ENCODE measurements around the gene NRG2. TPM values are rescaled to one million over a fixed set of nuclear protein-coding genes. Genes with fewer than 3 reads are reported as not detected.

Gene NRG2
- total and polyA plus RNA-seq, 12 donors: 0.64 to 6.6 (median 2.9) TPM

DNA sequence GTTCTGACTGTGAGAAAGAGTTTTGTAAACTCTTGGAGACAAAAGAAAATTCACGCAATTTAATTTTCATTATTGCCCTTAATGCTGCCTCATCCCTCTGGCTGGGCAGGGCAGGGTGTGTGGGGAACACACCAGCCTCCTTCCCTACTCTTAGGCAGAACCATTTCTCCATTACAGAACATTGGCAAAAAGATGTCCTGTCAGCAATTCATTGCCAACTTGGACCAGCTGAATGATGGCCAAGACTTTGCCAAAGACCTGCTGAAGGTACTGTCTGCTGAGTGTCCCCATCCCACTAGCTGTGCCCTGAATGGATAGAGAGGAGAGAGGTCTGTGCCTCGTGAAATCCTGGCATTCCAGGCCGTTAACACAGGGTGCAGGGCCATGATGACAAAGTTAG, 209.6 kb downstream of the NRG2 start:
- WGBS, 2 donors: 45 to 50% methylated on average over 3 of the region's 3 CpGs
- Histone ChIP-seq H3K36me3 (no peaks in the 10 kb centered on the region), H3K4me1 (no peaks in the 10 kb centered on the region), H3K4me3 (no peak overlapping the region), H3K27me3 (peaks cover 0 to 32% (median 12%) of the 10 kb centered on the region in 7 donors), H3K9me3 (peaks cover 0 to 10% (median 0%) of the 10 kb centered on the region in 11 donors), H3K27ac (no peak overlapping the region)
- intact Hi-C loops (cut with DNase I): no loop called here
- TF ChIP-seq CTCF (IDR thresholded peaks at IDR 0.05): no peak
- DNase-seq (no peak), ATAC-seq (no peak)

GRCh38 chr5:139831624-139832023, 211.5 kb downstream of the NRG2 start:
- WGBS, 2 donors: 60 to 65% methylated on average over 3 of the region's 3 CpGs
- intact Hi-C loops (cut with DNase I): no loop called here
- Histone ChIP-seq H3K27me3 (peaks cover 0 to 27% (median 11%) of the 10 kb centered on the region in 7 donors), H3K36me3 (no peaks in the 10 kb centered on the region), H3K9me3 (peaks cover 0 to 10% (median 0%) of the 10 kb centered on the region in 11 donors), H3K4me3 (no peak overlapping the region), H3K27ac (no peak overlapping the region), H3K4me1 (no peaks in the 10 kb centered on the region)
- no peak for TF ChIP-seq CTCF (IDR thresholded peaks at IDR 0.05)
- ATAC-seq: no peak
- DNase-seq: no peak

GRCh38 chr5:139829471-139829870, 213.6 kb downstream of the NRG2 start:
- Histone ChIP-seq H3K36me3 (no peaks in the 10 kb centered on the region), H3K4me3 (no peak overlapping the region), H3K27ac (no peak overlapping the region), H3K9me3 (peaks cover 0 to 10% (median 0%) of the 10 kb centered on the region in 11 donors), H3K4me1 (no peaks in the 10 kb centered on the region), H3K27me3 (peaks cover 0 to 17% (median 0%) of the 10 kb centered on the region in 7 donors)
- WGBS, 2 donors: 82 to 91% methylated on average over 6 of the region's 6 CpGs
- intact Hi-C loops (cut with DNase I): no loop called here
- no peak for TF ChIP-seq CTCF (IDR thresholded peaks at IDR 0.05)
- ATAC-seq (no peak), DNase-seq (no peak)

DNA sequence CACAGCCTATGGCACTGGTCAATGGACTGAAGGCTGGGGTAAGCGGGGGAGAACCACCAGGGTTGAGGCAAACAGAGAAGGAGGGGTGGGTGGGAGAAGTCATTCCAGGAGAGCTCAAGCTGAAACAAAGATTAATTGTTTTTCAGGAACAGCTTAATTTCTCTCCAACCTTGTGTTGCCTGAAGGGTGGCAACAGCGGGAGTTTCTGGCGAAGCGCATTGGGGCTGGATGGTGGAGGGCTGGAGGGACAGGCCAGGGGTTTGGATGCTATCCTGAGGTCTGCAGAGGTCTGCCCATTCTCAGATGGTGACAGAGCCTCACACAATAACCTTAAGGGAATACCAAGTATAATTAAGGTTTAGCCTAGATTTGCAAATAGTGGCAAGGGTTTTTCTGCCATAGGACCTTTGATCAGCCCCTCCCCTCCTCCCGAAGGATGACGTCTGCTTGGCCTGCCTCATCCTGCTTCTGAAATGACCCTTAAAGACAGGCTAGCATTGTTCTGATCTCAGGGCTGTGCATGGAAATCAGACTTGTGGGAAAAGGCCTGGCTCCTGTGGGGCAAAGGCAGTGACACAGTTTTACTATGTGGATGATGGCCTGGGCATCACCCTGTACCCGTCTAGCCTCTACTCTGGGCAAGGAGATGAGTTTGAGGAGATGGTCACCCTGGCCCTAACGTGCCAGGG, 214.7 kb downstream of the NRG2 start:
- no peak for TF ChIP-seq CTCF (IDR thresholded peaks at IDR 0.05)
- intact Hi-C loops (cut with DNase I): no loop called here
- no peak for ATAC-seq

More for the DNA sequence above, 214.7 kb downstream of the NRG2 start:
- Histone ChIP-seq H3K27ac (no peak overlapping the region), H3K9me3 (peaks cover 0 to 10% (median 0%) of the 10 kb centered on the region in 11 donors), H3K36me3 (no peaks in the 10 kb centered on the region), H3K27me3 (peaks cover 0 to 16% (median 0%) of the 10 kb centered on the region in 7 donors), H3K4me3 (no peak overlapping the region), H3K4me1 (no peaks in the 10 kb centered on the region)
- no peak for DNase-seq
- WGBS, 2 donors: 75 to 76% methylated on average over 8 of the region's 8 CpGs

Measured in heart right ventricle (tissue), 16 donors.